ENCODE measurements around the gene SYVN1. TPM values are rescaled to one million over a fixed set of nuclear protein-coding genes. Genes with fewer than 3 reads are reported as not detected.

Gene SYVN1
- total RNA-seq (2022; extraction: Qiagen RNA extraction; ENCODE audit: low read depth): 34.7 to 49.8 TPM (median 46.9 TPM) in 5 replicates

GRCh38 chr11:65134240-65134951 is at the start of gene SYVN1:
Gene SYVN1, minus strand, starts transcription at chr11:65134519. Its CDS starts 918 bp downstream, at chr11:65133601.

GRCh38 chr11:65181569-65182257 is 47.4 kb upstream of the SYVN1 start, which contains the start of gene CAPN1:
Gene CAPN1, plus strand, starts transcription at chr11:65181928. Its CDS starts 774 bp downstream, at chr11:65182702.

GRCh38 chr11:65170058-65170534 is 35.8 kb upstream of the SYVN1 start, which contains the start of gene SPDYC:
Gene SPDYC, plus strand, starts transcription at chr11:65170233. Its CDS starts 1,125 bp downstream, at chr11:65171358.

GRCh38 chr11:65121865-65122696 is 12.2 kb downstream of the SYVN1 start, which contains the start of the genes FAU and MRPL49:
Gene FAU, minus strand, starts transcription at chr11:65122134. Its CDS starts 321 bp downstream, at chr11:65121813.
Gene MRPL49, plus strand, starts transcription at chr11:65122321. Its CDS starts 26 bp downstream, at chr11:65122347.

GRCh38 chr11:65117206-65118096 is 16.9 kb downstream of the SYVN1 start, which contains the start of gene ZNHIT2:
Gene ZNHIT2, minus strand, starts transcription at chr11:65117701. Its CDS starts 48 bp downstream, at chr11:65117653.

GRCh38 chr11:65111744-65112545 is 22.4 kb downstream of the SYVN1 start, which contains the start of gene TM7SF2:
Gene TM7SF2, plus strand, starts transcription at chr11:65111872. Its CDS starts 144 bp downstream, at chr11:65112016.

GRCh38 chr11:65095974-65096806 is 38.1 kb downstream of the SYVN1 start, which contains the start of gene VPS51:
Gene VPS51, plus strand, starts transcription at chr11:65096214. Its CDS starts 37 bp downstream, at chr11:65096251.

GRCh38 chr11:65083834-65084597 is 50.3 kb downstream of the SYVN1 start, which contains the start of the genes CDCA5 and ZFPL1:
Gene CDCA5, minus strand, starts transcription at chr11:65084040. Its CDS starts 62 bp downstream, at chr11:65083978.
Gene ZFPL1, plus strand, starts transcription at chr11:65084222. Its CDS starts 477 bp downstream, at chr11:65084699.

Other genes with a start within 250 kb of the SYVN1 start
- gene ATG2A, start 217.3 kb downstream of the SYVN1 start, total RNA-seq (2022; extraction: Qiagen RNA extraction; ENCODE audit: low read depth): 16.1 to 24.5 TPM (median 22.2 TPM) in 5 replicates
- 5.4 to 8.6 TPM (median 6.1 TPM) in 5 replicates for gene PPP2R5B, start 209.8 kb downstream of the SYVN1 start, total RNA-seq (2022; extraction: Qiagen RNA extraction; ENCODE audit: low read depth)
- not detected in 5 replicates for gene GPHA2, start 198.6 kb downstream of the SYVN1 start, total RNA-seq (2022; extraction: Qiagen RNA extraction; ENCODE audit: low read depth)
- 0.10 TPM in 1 of 5 replicates, not detected in the others for gene MAJIN, start 162.4 kb downstream of the SYVN1 start, total RNA-seq (2022; extraction: Qiagen RNA extraction; ENCODE audit: low read depth)
- 0.71 to 1.3 TPM (median 1.1 TPM) in 5 replicates for gene BATF2, start 137.5 kb downstream of the SYVN1 start, total RNA-seq (2022; extraction: Qiagen RNA extraction; ENCODE audit: low read depth)
- 158 to 190 TPM (median 185 TPM) in 5 replicates for gene ARL2, start 120.4 kb downstream of the SYVN1 start, total RNA-seq (2022; extraction: Qiagen RNA extraction; ENCODE audit: low read depth)
- gene SNX15, start 107.1 kb downstream of the SYVN1 start, total RNA-seq (2022; extraction: Qiagen RNA extraction; ENCODE audit: low read depth): 22.8 to 24.5 TPM (median 23.7 TPM) in 5 replicates
- gene SAC3D1, start 93.3 kb downstream of the SYVN1 start, total RNA-seq (2022; extraction: Qiagen RNA extraction; ENCODE audit: low read depth): 32.2 to 54.3 TPM (median 50.2 TPM) in 5 replicates
- not detected in 5 replicates for gene NAALADL1, start 76.0 kb downstream of the SYVN1 start, total RNA-seq (2022; extraction: Qiagen RNA extraction; ENCODE audit: low read depth)
- 58.8 to 74.6 TPM (median 69.2 TPM) in 5 replicates for gene CDCA5, start 50.5 kb downstream of the SYVN1 start, total RNA-seq (2022; extraction: Qiagen RNA extraction; ENCODE audit: low read depth)
- gene ZFPL1, start 50.3 kb downstream of the SYVN1 start, total RNA-seq (2022; extraction: Qiagen RNA extraction; ENCODE audit: low read depth): 32.3 to 37.2 TPM (median 34.7 TPM) in 5 replicates
- gene VPS51, start 38.3 kb downstream of the SYVN1 start, total RNA-seq (2022; extraction: Qiagen RNA extraction; ENCODE audit: low read depth): 51.4 to 60.4 TPM (median 53.3 TPM) in 5 replicates
- gene TM7SF2, start 22.6 kb downstream of the SYVN1 start, total RNA-seq (2022; extraction: Qiagen RNA extraction; ENCODE audit: low read depth): 5.1 to 8.8 TPM (median 5.8 TPM) in 5 replicates
- 12.8 to 23.1 TPM (median 21.6 TPM) in 5 replicates for gene ZNHIT2, start 16.8 kb downstream of the SYVN1 start, total RNA-seq (2022; extraction: Qiagen RNA extraction; ENCODE audit: low read depth)
- gene FAU, start 12.4 kb downstream of the SYVN1 start, total RNA-seq (2022; extraction: Qiagen RNA extraction; ENCODE audit: low read depth): 851 to 1,044 TPM (median 965 TPM) in 5 replicates
- gene MRPL49, start 12.2 kb downstream of the SYVN1 start, total RNA-seq (2022; extraction: Qiagen RNA extraction; ENCODE audit: low read depth): 74.0 to 86.9 TPM (median 79.8 TPM) in 5 replicates
- not detected in 5 replicates for gene SPDYC, start 35.7 kb upstream of the SYVN1 start, total RNA-seq (2022; extraction: Qiagen RNA extraction; ENCODE audit: low read depth)
- gene CAPN1, start 47.4 kb upstream of the SYVN1 start, total RNA-seq (2022; extraction: Qiagen RNA extraction; ENCODE audit: low read depth): 97.3 to 113 TPM (median 101 TPM) in 5 replicates
- gene POLA2, start 127.4 kb upstream of the SYVN1 start, total RNA-seq (2022; extraction: Qiagen RNA extraction; ENCODE audit: low read depth): 13.5 to 16.6 TPM (median 15.0 TPM) in 5 replicates
- gene CDC42EP2, start 180.3 kb upstream of the SYVN1 start, total RNA-seq (2022; extraction: Qiagen RNA extraction; ENCODE audit: low read depth): 13.5 to 17.6 TPM (median 14.3 TPM) in 5 replicates
- 38.8 to 43.9 TPM (median 41.9 TPM) in 5 replicates for gene DPF2, start 199.3 kb upstream of the SYVN1 start, total RNA-seq (2022; extraction: Qiagen RNA extraction; ENCODE audit: low read depth)
- 0.72 to 1.1 TPM (median 0.91 TPM) in 5 replicates for gene TIGD3, start 220.2 kb upstream of the SYVN1 start, total RNA-seq (2022; extraction: Qiagen RNA extraction; ENCODE audit: low read depth)
- gene SLC25A45, start 248.1 kb upstream of the SYVN1 start, total RNA-seq (2022; extraction: Qiagen RNA extraction; ENCODE audit: low read depth): 9.9 to 13.7 TPM (median 10.5 TPM) in 5 replicates